HCT116 (cell line): Measurements from ENCODE around the gene NXN. TPM values are rescaled to one million over a fixed set of nuclear protein-coding genes. Genes with fewer than 3 reads are reported as not detected.

Experiments used
- ATAC-seq: fragments of 200-7000 bp; cut with Tn5 transposase; 2 replicates; pipeline ENCODE4 v1.9.1; 2020; ENCODE audit warnings: mild to moderate bottlenecking, moderate library complexity
- BruUV-seq: library from RNA; stranded (reverse); fragments of 400-500 nt; replicated peaks from 2 replicates; lab custom pipeline; 2021; lab: Mats Ljungman, UMichigan
- CTCF ChIA-PET: fragments of 300-600 bp; sonication (Branson Sonifier 250); formaldehyde crosslinking; loops from one replicate; lab custom pipeline; 2021; ENCODE audit warnings: antibody characterized with exemption; lab: Charles Lee
- POLR2A ChIA-PET: fragments of 300-600, 350-600 bp; sonication (Branson Sonifier 250); formaldehyde crosslinking; loops from one replicate; lab custom pipeline; 2021; ENCODE audit warnings: antibody characterized with exemption; lab: Charles Lee
- RAD21 ChIA-PET, 2 experiments: fragments of 300-600 bp; sonication (Branson Sonifier 250); formaldehyde crosslinking; loops; one replicate each; lab custom pipeline; 2023; ENCODE audit warnings: low total read pairs in 2 of 2; ENCODE audit not compliant: uncharacterized antibody in 2 of 2, unreplicated experiment in 2 of 2, low non-redundant PET in 1 of 2; lab: Charles Lee
- DNase-seq: peaks from one replicate; pipeline ENCODE4 v3.0.0-alpha.2; 2010; ENCODE audit warnings: low read depth, low spot score
- H2AFZ ChIP-seq: fragments of 200-600 bp; shearing (Covaris generic), sonication (generic); 2 replicates; pipeline ENCODE4 v1.6.1; 2017; ENCODE audit warnings: low read depth, mixed run types, mixed read lengths, antibody characterized with exemption, low read length; ENCODE audit not compliant: poor library complexity, severe bottlenecking
- H3K27ac ChIP-seq: 2 replicates; pipeline ENCODE4 v1.5.1; 2012; ENCODE audit warnings: low read depth, low read length
- H3K27me3 ChIP-seq: fragments of 200-600 bp; sonication (generic); 2 replicates; pipeline ENCODE4 v1.6.1; 2016; ENCODE audit warnings: mixed run types, low read length, mixed read lengths; ENCODE audit not compliant: insufficient read depth
- H3K36me3 ChIP-seq, 2 experiments: fragments of 200-500 bp in 1 of 2; fragments of 200-600 bp in 1 of 2; sonication (Bioruptor generic) in 1 of 2; sonication (generic) in 1 of 2; 2 replicates each; pipeline versions ENCODE4 v1.5.1 to v1.6.1; 2014 to 2016; ENCODE audit warnings: low read length in 2 of 2, inconsistent platforms in 1 of 2, mixed read lengths in 1 of 2, mixed run types in 1 of 2; ENCODE audit not compliant: insufficient read depth in 2 of 2, control insufficient read depth in 1 of 2
- H3K4me1 ChIP-seq, 2 experiments: fragments of 200-600 bp in 1 of 2; sonication (generic) in 1 of 2; 2 replicates each; pipeline versions ENCODE4 v1.5.1 to v1.6.1; 2012 to 2017; ENCODE audit warnings: low read length in 2 of 2, inconsistent platforms in 1 of 2, mild to moderate bottlenecking in 1 of 2, mixed read lengths in 1 of 2, mixed run types in 1 of 2, moderate library complexity in 1 of 2; ENCODE audit not compliant: insufficient read depth in 2 of 2, control insufficient read depth in 1 of 2
- H3K4me2 ChIP-seq: fragments of 200-600 bp; sonication (generic); 2 replicates; pipeline ENCODE4 v1.6.1; 2017; ENCODE audit warnings: mixed run types, low read length, mixed read lengths
- H3K4me3 ChIP-seq, 2 experiments: fragments of 200-600 bp in 1 of 2; sonication (generic) in 1 of 2; replicated peaks in 1 of 2; 2 replicates each; pipeline ENCODE4 v1.5.1; 2011 to 2016; ENCODE audit warnings: low read length in 2 of 2, control low read depth in 1 of 2, low read depth in 1 of 2, mild to moderate bottlenecking in 1 of 2, mixed read lengths in 1 of 2, mixed run types in 1 of 2
- H3K79me2 ChIP-seq: fragments of 200-600 bp; sonication (generic); 2 replicates; pipeline ENCODE4 v1.6.1; 2017; ENCODE audit warnings: mild to moderate bottlenecking, mixed run types, low read length, moderate library complexity, mixed read lengths; ENCODE audit not compliant: insufficient read depth
- H3K9ac ChIP-seq: fragments of 200-600 bp; sonication (generic); 2 replicates; pipeline ENCODE4 v1.6.1; 2016; ENCODE audit warnings: low read length, mixed read lengths
- H3K9me2 ChIP-seq: fragments of 200-600 bp; sonication (generic), shearing (Covaris generic); 2 replicates; pipeline ENCODE4 v1.6.1; 2017; ENCODE audit warnings: mixed run types, mild to moderate bottlenecking, moderate library complexity; ENCODE audit not compliant: insufficient read depth
- H3K9me3 ChIP-seq, 2 experiments: fragments of 200-500 bp in 1 of 2; fragments of 200-600 bp in 1 of 2; sonication (Bioruptor generic) in 1 of 2; sonication (generic) in 1 of 2; 2 replicates each; pipeline ENCODE4 v1.6.1; 2014 to 2017; ENCODE audit warnings: low read length in 2 of 2, mixed read lengths in 2 of 2, inconsistent platforms in 1 of 2, low read depth in 1 of 2, mild to moderate bottlenecking in 1 of 2, mixed run types in 1 of 2, moderate library complexity in 1 of 2; ENCODE audit not compliant: control insufficient read depth in 1 of 2, insufficient read depth in 1 of 2
- H4K20me1 ChIP-seq: fragments of 200-600 bp; sonication (generic), shearing (Covaris generic); 2 replicates; pipeline ENCODE4 v1.6.1; 2017; ENCODE audit warnings: mixed run types, mild to moderate bottlenecking, moderate library complexity; ENCODE audit not compliant: insufficient read depth
- CEBPB ChIP-seq: IDR thresholded peaks from 2 replicates; pipeline ENCODE4 v1.6.1; 2012; ENCODE audit warnings: low read depth
- EGR1 ChIP-seq: IDR thresholded peaks from 2 replicates; pipeline ENCODE4 v1.6.1; 2012; ENCODE audit warnings: low read depth
- EZH2phosphoT487 ChIP-seq: fragments of 200-600 bp; IDR thresholded peaks from 2 replicates; pipeline ENCODE4 v1.6.1; 2018; ENCODE audit warnings: antibody characterized with exemption, borderline replicate concordance
- FOSL1 ChIP-seq: IDR thresholded peaks from 2 replicates; pipeline ENCODE4 v1.6.1; 2012; ENCODE audit warnings: low read depth
- RAD21 ChIP-seq: IDR thresholded peaks from 2 replicates; pipeline ENCODE4 v1.6.1; 2012; ENCODE audit warnings: low read depth, mild to moderate bottlenecking
- SP1 ChIP-seq: IDR thresholded peaks from 2 replicates; pipeline ENCODE4 v1.6.1; 2012; ENCODE audit warnings: low read depth
- SRF ChIP-seq: IDR thresholded peaks from 2 replicates; pipeline ENCODE4 v1.6.1; 2012; ENCODE audit warnings: low read depth
- TCF7L2 ChIP-seq: IDR thresholded peaks from 2 replicates; pipeline ENCODE4 v1.7.0; 2011; ENCODE audit warnings: borderline replicate concordance, inconsistent platforms; ENCODE audit not compliant: insufficient read depth, insufficient read length; ENCODE audit errors: extremely low read depth
- YY1 ChIP-seq: IDR thresholded peaks from 2 replicates; pipeline ENCODE4 v1.6.1; 2011; ENCODE audit warnings: low read length, low read depth, moderate library complexity, mild to moderate bottlenecking; ENCODE audit not compliant: insufficient replicate concordance; ENCODE audit errors: extremely low read depth
- ZFX ChIP-seq: fragments of 450-650 bp; IDR thresholded peaks from 2 replicates; pipeline ENCODE4 v1.6.1; 2017
- intact Hi-C: fragments of 100-400 bp; cut with micrococcal nuclease; formaldehyde crosslinking; loops from 2 replicates; pipeline ENCODE4 v1.10.0; 2022
- total RNA-seq: library from RNA; stranded (reverse); gene quantifications from one replicate; pipeline ENCODE4 v1.2.1, GENCODE V29; 2021; ENCODE audit not compliant: unreplicated experiment
- TF ChIP-seq, protein P1 (sequence below): IDR thresholded peaks from 2 replicates; pipeline ENCODE4 v1.6.1; 2012
- TF ChIP-seq, protein P2 (sequence below): IDR thresholded peaks from 2 replicates; pipeline ENCODE4 v1.6.1; 2011; ENCODE audit warnings: mild to moderate bottlenecking, low read length, moderate library complexity; ENCODE audit not compliant: insufficient replicate concordance; ENCODE audit errors: extremely low read depth

The NXN gene
- total RNA-seq, 1 experiment from 2014 or later: 83.7 TPM

DNA sequence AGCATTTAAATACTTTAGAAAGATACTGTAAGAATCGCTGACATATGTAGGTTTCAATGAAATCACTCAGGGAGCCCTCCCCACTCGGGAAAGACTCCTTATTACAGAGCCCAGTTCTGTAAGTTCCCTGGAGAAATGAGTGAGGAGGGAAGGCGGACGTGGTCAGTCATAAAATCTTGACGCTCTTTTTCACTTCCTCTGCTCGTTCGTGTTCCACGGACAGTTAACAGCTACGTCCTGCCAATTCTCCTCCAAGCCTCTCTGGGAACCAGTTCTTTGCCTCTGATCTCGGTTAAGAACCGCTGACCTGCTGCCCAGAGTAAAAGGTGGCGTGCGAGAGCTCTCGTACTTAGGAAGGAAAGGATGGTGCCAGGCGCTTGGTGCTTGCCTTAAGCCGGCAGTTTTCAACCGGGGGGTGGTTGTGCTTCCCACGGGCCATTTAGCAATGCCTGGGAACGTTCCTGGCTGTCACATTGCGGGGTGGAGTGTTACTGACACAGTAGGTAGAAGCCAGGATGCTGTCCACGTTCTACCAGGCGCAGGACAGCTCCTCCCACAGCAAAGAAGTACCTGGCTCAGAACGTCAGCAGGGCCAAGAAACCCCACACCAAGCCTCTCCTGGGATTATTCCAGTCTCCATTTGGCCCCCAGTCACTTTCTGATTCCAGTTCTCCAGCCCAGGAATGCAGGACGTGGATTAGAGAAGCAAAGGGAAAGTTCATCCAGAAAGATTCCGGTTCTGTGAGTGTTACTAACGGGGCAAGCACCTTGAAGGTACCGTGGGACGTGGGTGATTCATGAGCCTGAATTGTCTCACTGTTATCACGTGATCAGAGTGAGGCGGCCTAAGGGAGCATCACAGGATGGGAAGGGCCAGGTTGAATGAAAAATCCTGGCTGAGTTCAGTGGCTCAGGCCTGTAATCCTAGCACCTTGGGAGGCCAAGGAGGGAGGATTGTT, 109.7 kb downstream of the NXN start:
- POLR2A ChIA-PET: no interaction called here
- Histone ChIP-seq H2AFZ (no peak overlapping the region), H4K20me1 (no peaks in the 10 kb centered on the region), H3K4me1 (peaks cover 37 to 45% of the 10 kb centered on the region in 2 experiments), H3K27me3 (no peaks in the 10 kb centered on the region), H3K4me2 (peak overlapping the region; percentile 67), H3K4me3 (peak overlapping the region in 1 of 2 experiments; percentile 13; a peak in 2 of 4 replicates), H3K27ac (peak overlapping the region; percentile 62), H3K9ac (peak overlapping the region; percentile 49), H3K9me3 (no peaks in the 10 kb centered on the region), H3K79me2 (peaks cover 63% of the 10 kb centered on the region), H3K36me3 (no peaks in the 10 kb centered on the region), H3K9me2 (no peaks in the 10 kb centered on the region)
- ATAC-seq: peak; percentile 91
- TF ChIP-seq, protein P1, sequence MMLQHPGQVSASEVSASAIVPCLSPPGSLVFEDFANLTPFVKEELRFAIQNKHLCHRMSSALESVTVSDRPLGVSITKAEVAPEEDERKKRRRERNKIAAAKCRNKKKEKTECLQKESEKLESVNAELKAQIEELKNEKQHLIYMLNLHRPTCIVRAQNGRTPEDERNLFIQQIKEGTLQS: no peak
- TF ChIP-seq CEBPB (no peak), SP1 (peak; percentile 16; the same call in 1 of the 2 replicates)
- DNase-seq: peak; percentile 72
- intact Hi-C loops: no loop called here
- BruUV-seq: no TSS peak
- CTCF ChIA-PET: interaction anchor here (1.1 to 1.6 kb wide), 2 partner anchors 9 to 111 kb away, joined by 3 to 4 read pairs; no protein-coding TSS in a partner anchor
- RAD21 ChIA-PET: no interaction called here

DNA sequence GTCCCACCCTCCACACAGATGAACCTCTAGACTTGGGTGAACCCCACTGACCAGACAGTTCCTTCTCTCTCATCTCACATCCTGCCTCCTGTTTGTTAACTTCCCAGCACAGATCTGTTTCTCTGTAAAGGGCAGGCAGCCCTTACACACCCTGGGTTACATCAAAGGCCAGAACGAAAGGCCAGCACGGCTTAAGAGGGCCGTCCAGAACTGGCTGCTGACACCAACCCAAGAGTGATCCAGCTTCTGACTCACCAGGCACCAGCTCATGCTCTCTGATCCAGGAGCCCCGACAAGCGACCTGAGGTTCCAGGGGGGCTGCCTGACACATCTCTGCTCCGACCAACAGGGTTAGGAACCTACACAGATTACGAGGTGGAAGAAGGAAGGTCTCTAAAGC, 110.5 kb downstream of the NXN start:
- H4K20me1 ChIP-seq: no peaks in the 10 kb centered on the region
- no peak for DNase-seq
- no peaks in the 10 kb centered on the region for H3K9me2 ChIP-seq
- intact Hi-C loops: no loop called here
- no peaks in the 10 kb centered on the region for H3K9me3 ChIP-seq
- H3K4me3 ChIP-seq: no peak overlapping the region
- peak overlapping the region; percentile 67 for H3K4me2 ChIP-seq
- H3K27me3 ChIP-seq: no peaks in the 10 kb centered on the region
- H3K79me2 ChIP-seq: peaks cover 61% of the 10 kb centered on the region
- peaks cover 37 to 45% of the 10 kb centered on the region in 2 experiments for H3K4me1 ChIP-seq
- peak; percentile 48 for ATAC-seq
- RAD21 ChIA-PET: no interaction called here
- H3K27ac ChIP-seq: peak overlapping the region; percentile 62; the same call in 1 of the 2 replicates
- H3K36me3 ChIP-seq: no peaks in the 10 kb centered on the region
- POLR2A ChIA-PET: no interaction called here
- peak overlapping the region; percentile 49; the same call in 1 of the 2 replicates for H3K9ac ChIP-seq
- no TSS peak for BruUV-seq
- no peak for TF ChIP-seq TCF7L2
- TF ChIP-seq, protein P2, sequence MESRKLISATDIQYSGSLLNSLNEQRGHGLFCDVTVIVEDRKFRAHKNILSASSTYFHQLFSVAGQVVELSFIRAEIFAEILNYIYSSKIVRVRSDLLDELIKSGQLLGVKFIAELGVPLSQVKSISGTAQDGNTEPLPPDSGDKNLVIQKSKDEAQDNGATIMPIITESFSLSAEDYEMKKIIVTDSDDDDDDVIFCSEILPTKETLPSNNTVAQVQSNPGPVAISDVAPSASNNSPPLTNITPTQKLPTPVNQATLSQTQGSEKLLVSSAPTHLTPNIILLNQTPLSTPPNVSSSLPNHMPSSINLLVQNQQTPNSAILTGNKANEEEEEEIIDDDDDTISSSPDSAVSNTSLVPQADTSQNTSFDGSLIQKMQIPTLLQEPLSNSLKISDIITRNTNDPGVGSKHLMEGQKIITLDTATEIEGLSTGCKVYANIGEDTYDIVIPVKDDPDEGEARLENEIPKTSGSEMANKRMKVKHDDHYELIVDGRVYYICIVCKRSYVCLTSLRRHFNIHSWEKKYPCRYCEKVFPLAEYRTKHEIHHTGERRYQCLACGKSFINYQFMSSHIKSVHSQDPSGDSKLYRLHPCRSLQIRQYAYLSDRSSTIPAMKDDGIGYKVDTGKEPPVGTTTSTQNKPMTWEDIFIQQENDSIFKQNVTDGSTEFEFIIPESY: no peak
- no peak for TF ChIP-seq FOSL1
- TF ChIP-seq SP1: no peak
- no peak for TF ChIP-seq ZFX
- TF ChIP-seq YY1: no peak
- TF ChIP-seq EGR1: no peak
- no peak for TF ChIP-seq EZH2phosphoT487
- no peak for TF ChIP-seq SRF
- no peak for TF ChIP-seq RAD21
- CTCF ChIA-PET: interaction anchor here (1.6 kb wide), 1 partner anchor 112 kb away, joined by 4 read pairs; no protein-coding TSS in a partner anchor
- H2AFZ ChIP-seq: no peak overlapping the region
